Camera-type eye (tissue), 1 donor: ENCODE results near the gene ELMOD2. TPM values are rescaled to one million over a fixed set of nuclear protein-coding genes. Genes with fewer than 3 reads are reported as not detected.

ENCODE experiments used
- total RNA-seq: library from RNA; depleted of rRNA; stranded (reverse); fragments of >200 nt; gene quantifications from one replicate; pipeline ENCODE4 v1.2.3, GENCODE V29; 2014

The ELMOD2 gene, protein sequence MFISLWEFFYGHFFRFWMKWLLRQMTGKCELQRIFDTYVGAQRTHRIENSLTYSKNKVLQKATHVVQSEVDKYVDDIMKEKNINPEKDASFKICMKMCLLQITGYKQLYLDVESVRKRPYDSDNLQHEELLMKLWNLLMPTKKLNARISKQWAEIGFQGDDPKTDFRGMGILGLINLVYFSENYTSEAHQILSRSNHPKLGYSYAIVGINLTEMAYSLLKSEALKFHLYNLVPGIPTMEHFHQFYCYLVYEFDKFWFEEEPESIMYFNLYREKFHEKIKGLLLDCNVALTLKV
- 94.8 TPM for total RNA-seq

DNA sequence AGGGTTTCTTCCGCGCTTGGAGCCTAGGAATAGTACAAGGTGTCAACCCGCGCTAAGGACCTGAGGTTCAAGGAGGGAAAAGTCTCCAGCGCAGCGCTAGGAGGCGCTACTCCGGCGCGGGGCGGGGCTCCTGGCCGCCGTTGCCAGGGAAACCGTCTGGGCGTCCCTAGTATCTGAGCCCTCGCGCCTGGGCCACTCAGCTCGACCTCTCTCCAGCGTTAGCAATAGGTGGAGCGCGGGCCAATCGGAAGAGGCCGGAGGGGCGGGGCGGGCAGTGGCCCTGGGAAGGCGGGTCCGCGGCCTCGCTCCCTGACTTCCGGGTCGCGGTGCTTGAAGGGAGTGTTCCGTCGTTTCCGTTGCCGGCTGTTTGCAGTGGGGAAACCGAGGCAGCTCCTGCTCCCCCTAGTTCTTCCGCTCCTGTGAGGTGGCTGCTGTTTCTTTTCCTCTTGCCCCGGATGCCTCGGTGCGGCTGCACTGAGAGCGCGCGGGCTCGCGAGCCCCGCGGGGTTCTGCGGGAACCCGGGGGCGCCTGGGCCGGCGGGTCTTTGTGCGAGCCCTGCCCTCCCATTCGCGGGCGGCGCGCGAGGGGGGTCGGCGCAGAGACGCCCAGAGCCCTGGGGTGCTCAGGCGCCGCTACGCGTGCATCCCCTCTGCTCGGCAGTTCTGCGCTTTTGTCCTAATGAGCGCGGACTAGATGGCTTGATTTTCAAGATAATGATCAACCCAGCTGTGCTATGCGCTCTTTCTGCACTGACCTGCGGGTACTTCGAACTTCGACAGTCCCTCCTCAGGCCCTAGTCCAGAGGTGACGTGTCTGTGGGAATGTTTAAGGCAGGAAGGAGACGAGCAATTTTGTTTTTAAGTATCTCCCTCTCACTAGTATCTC is at the start of gene ELMOD2:
TSS of gene ELMOD2 (plus strand) at position 312 of the 886 bp plus-strand sequence. CDS start 1,261 bp downstream, outside the sequence.

GRCh38 chr4:140497747-140498636 is 26.0 kb upstream of the ELMOD2 start, which contains the start of gene MGAT4D:
MGAT4D (minus strand) TSS chr4:140498293; CDS start chr4:140498222, 71 bp downstream.

DNA sequence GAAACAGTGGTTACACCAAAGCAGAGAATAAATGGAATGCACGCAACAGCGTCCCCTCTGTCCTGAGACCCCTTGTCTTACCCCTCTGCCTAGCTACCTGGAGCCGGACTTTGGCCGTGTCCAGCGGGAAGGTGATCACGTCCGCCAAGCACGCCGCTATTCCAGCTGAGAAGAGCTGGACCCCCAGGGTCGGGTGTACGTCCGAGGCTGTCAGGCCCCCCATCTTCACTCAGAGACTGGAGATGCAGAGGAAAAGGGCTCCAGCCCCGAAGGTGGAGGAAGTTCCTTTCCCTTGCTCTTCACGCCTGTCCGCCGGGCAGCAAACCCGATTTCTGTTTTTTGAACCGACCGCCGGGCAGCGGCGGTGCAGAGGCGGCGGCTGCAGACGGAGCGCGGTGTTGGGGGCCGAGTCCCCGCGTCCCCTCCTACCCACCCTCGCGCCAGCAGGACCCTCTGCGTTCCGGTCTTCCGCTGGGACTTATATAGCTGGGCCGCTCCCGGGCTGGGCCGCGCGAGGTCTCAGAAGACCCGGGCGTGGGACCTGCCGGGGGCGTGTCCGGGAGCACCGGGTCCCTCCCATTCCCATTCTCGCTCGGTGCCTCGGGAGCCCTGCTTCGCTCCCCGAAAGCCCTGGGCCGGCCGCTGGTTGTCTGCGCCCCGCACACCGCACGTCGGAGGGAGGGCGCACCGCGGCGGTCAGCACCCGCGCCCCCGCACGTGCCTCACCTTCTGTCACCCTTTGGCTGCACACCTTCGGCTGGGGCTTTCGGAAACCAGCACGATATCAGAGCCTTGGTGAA is 44.7 kb downstream of the ELMOD2 start, which contains the start of gene UCP1:
TSS of gene UCP1 (minus strand) at position 455 of the 800 bp plus-strand sequence. CDS start at position 223, 232 bp downstream.

Other genes with a start within 250 kb of the ELMOD2 start
- 92.4 TPM for gene SCOC, start 150.5 kb upstream of the ELMOD2 start, total RNA-seq
- gene CLGN, start 96.5 kb upstream of the ELMOD2 start, total RNA-seq = 22.5 TPM
- gene MGAT4D, start 25.9 kb upstream of the ELMOD2 start, total RNA-seq = not detected
- gene UCP1, start 44.8 kb downstream of the ELMOD2 start, total RNA-seq = 0.33 TPM
- 64.2 TPM for gene TBC1D9, start 232.2 kb downstream of the ELMOD2 start, total RNA-seq